Esophagus squamous epithelium (tissue), 4 donors: ENCODE results near the gene ZFP36L2.

Experiments used
- POLR2A ChIP-seq, 4 donors: fragments of 450-650 bp; IDR thresholded peaks; one replicate each; pipeline ENCODE4 v1.6.1; 2017; ENCODE audit warnings: antibody characterized with exemption in 4 of 4, mild to moderate bottlenecking in 4 of 4, moderate library complexity in 3 of 4
- TF ChIP-seq, protein P1 (sequence below), 6 experiments: fragments of 450-650 bp in 4 of 6; fragments of 200-600 bp in 2 of 6; sonication (generic) in 2 of 6; IDR thresholded peaks; one replicate each; pipeline ENCODE4 v1.5.1; 2016 to 2019; ENCODE audit warnings: antibody characterized with exemption in 6 of 6, mild to moderate bottlenecking in 4 of 6, moderate library complexity in 4 of 6

DNA sequence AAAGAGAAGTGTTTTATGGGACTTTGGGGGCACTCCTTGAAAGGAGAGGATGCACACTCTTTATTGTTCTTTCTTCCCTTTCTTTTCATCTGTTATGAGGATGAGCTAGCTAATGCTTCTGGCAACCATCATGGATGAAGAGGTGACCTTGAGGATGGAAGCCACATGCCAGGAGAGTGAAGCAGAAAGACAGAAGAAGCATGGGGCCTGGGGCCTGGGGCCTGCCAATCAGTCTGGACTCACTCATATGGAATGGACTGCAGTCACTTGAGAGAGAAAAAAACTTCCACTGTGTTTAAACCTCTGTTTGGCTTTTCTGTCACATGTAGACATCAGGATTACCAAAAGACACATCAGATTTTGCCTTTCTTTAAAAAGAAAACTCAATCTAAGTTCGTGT, 35.8 kb upstream of the ZFP36L2 start:
- no peak for TF ChIP-seq POLR2A (IDR thresholded peaks at IDR 0.05)
- TF ChIP-seq, protein P1, sequence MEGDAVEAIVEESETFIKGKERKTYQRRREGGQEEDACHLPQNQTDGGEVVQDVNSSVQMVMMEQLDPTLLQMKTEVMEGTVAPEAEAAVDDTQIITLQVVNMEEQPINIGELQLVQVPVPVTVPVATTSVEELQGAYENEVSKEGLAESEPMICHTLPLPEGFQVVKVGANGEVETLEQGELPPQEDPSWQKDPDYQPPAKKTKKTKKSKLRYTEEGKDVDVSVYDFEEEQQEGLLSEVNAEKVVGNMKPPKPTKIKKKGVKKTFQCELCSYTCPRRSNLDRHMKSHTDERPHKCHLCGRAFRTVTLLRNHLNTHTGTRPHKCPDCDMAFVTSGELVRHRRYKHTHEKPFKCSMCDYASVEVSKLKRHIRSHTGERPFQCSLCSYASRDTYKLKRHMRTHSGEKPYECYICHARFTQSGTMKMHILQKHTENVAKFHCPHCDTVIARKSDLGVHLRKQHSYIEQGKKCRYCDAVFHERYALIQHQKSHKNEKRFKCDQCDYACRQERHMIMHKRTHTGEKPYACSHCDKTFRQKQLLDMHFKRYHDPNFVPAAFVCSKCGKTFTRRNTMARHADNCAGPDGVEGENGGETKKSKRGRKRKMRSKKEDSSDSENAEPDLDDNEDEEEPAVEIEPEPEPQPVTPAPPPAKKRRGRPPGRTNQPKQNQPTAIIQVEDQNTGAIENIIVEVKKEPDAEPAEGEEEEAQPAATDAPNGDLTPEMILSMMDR (IDR thresholded peaks at IDR 0.05) = no peak
